Ovary (tissue), 9 donors: ENCODE measurements around the gene LTO1. TPM values are rescaled to one million over a fixed set of nuclear protein-coding genes. Genes with fewer than 3 reads are reported as not detected.

ENCODE experiments used
- DNase-seq, 5 donors: peaks; one replicate each; pipeline ENCODE4 v3.0.0-alpha.2; 2019 to 2020
- H3K27ac ChIP-seq, 2 donors: fragments of 200-600 bp; one replicate each; pipeline versions ENCODE4 v1.5.1 to v1.8.0; 2019 to 2022
- H3K27me3 ChIP-seq: fragments of 200-600 bp; one replicate; pipeline ENCODE4 v1.8.0; 2022
- H3K36me3 ChIP-seq: fragments of 200-600 bp; sonication (generic); one replicate; pipeline ENCODE4 v1.5.1; 2019
- H3K4me1 ChIP-seq: one replicate; pipeline ENCODE4 v1.8.1; 2013; ENCODE audit warnings: mild to moderate bottlenecking, moderate library complexity; ENCODE audit not compliant: insufficient read depth
- H3K4me3 ChIP-seq: fragments of 200-600 bp; sonication (generic); one replicate; pipeline ENCODE4 v1.5.1; 2017
- H3K9me3 ChIP-seq, 2 donors: fragments of 200-600 bp in 1 of 2; sonication (generic) in 1 of 2; one replicate each; pipeline versions ENCODE4 v1.5.1 to v1.8.1; 2013 to 2019; ENCODE audit warnings: mild to moderate bottlenecking in 1 of 2, moderate library complexity in 1 of 2
- EP300 ChIP-seq: sonication (generic); formaldehyde crosslinking; IDR thresholded peaks from one replicate; pipeline ENCODE4 v1.6.1; 2017; ENCODE audit warnings: antibody characterized with exemption
- POLR2A ChIP-seq: fragments of 450-650 bp; IDR thresholded peaks from one replicate; pipeline ENCODE4 v1.6.1; 2017; ENCODE audit warnings: antibody characterized with exemption, mild to moderate bottlenecking, moderate library complexity
- WGBS, 3 donors: extraction: QIAGEN DNeasy Blood & Tissue Kit in 1 of 3; methylation state at CpG; one replicate each; pipeline versions ENCODE4 v1.1.5 to v1.1.7; 2013 to 2017; 5-methylcytosine and 5-hydroxymethylcytosine counted together
- intact Hi-C, 4 donors: fragments of 100-400 bp; cut with DNase I; formaldehyde crosslinking; loops; one replicate each; pipeline versions ENCODE4 v1.11.0 to v1.15.1; 2022 to 2023
- polyA plus RNA-seq, 2 donors: library from polyadenylated mRNA; stranded (reverse); fragments of 200-250 nt in 1 of 2; fragments of 350-450 nt in 1 of 2; fragmentation: Illumina TruSeq in 1 of 2; extraction: RNeasy Lipid Tissue Mini Kit (QIAGEN cat#74804) in 1 of 2; gene quantifications; one replicate each; pipeline ENCODE4 v1.2.3, GENCODE V29; 2013 to 2014
- total RNA-seq, 7 donors: library from RNA; depleted of rRNA in 2 of 7; stranded (reverse); fragments of >200 nt in 2 of 7; fragmentation: NEBNext Ultra II Directional in 3 of 7; extraction: Animal tissue kit (Norgen Biotek cat#: 25700) in 3 of 7; gene quantifications; one replicate each; pipeline versions ENCODE4 v1.1.0 to v1.2.4, GENCODE V29; 2016 to 2023
- TF ChIP-seq, protein P1 (sequence below), 3 donors: fragments of 450-650 bp in 2 of 3; fragments of 200-600 bp in 1 of 3; IDR thresholded peaks; one replicate each; pipeline versions ENCODE4 v1.5.1 to v1.8.0; 2016 to 2022; ENCODE audit warnings: antibody characterized with exemption in 3 of 3, mild to moderate bottlenecking in 1 of 3
- donor health status: DM: no; HTN: no; CAD: no; lungs with moderate emphysema.
- donor health status: DM: no; HTN: no; CAD: no.
- donor health status: Bipolar disorder and iron deficiency.
- donor health status: DM: yes; HTN: yes; CAD: no.
- donor health status: DM: no; HTN: no; CAD: no.
- donor health status: DM: yes; HTN: yes; CAD: no.

The LTO1 gene
- total and polyA plus RNA-seq, 9 donors, result 13.4 to 29.9 (median 19.8) TPM

GRCh38 chr11:69620683-69621290 is 54.4 kb downstream of the LTO1 start:
- WGBS, 3 donors, result 31 to 50% (median 34%) methylated on average over 2 of the region's 2 CpGs
- intact Hi-C loops, result loop anchor here in 1 of 4 donors (10.0 kb wide), 1 partner anchor 686 kb away; no protein-coding TSS in a partner anchor
- no peaks in the 10 kb centered on the region for H3K4me1 ChIP-seq
- no peak for DNase-seq
- no peak for TF ChIP-seq EP300
- TF ChIP-seq, protein P1, sequence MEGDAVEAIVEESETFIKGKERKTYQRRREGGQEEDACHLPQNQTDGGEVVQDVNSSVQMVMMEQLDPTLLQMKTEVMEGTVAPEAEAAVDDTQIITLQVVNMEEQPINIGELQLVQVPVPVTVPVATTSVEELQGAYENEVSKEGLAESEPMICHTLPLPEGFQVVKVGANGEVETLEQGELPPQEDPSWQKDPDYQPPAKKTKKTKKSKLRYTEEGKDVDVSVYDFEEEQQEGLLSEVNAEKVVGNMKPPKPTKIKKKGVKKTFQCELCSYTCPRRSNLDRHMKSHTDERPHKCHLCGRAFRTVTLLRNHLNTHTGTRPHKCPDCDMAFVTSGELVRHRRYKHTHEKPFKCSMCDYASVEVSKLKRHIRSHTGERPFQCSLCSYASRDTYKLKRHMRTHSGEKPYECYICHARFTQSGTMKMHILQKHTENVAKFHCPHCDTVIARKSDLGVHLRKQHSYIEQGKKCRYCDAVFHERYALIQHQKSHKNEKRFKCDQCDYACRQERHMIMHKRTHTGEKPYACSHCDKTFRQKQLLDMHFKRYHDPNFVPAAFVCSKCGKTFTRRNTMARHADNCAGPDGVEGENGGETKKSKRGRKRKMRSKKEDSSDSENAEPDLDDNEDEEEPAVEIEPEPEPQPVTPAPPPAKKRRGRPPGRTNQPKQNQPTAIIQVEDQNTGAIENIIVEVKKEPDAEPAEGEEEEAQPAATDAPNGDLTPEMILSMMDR (IDR thresholded peaks at IDR 0.05), result no peak
- TF ChIP-seq POLR2A, result no peak
- no peaks in the 10 kb centered on the region for H3K9me3 ChIP-seq
- H3K27me3 ChIP-seq, result no peaks in the 10 kb centered on the region
- H3K4me3 ChIP-seq, result no peak overlapping the region
- no peak overlapping the region for H3K27ac ChIP-seq
- H3K36me3 ChIP-seq, result no peaks in the 10 kb centered on the region

- 48 to 66% (median 56%) methylated on average over 8 of the region's 8 CpGs for WGBS, 3 donors
- Histone ChIP-seq H3K4me3 (no peak overlapping the region), H3K27ac (no peak overlapping the region), H3K9me3 (no peaks in the 10 kb centered on the region), H3K4me1 (no peaks in the 10 kb centered on the region), H3K36me3 (no peaks in the 10 kb centered on the region), H3K27me3 (no peaks in the 10 kb centered on the region)
- TF ChIP-seq, protein P1 (IDR thresholded peaks at IDR 0.05), result no peak
- no peak for TF ChIP-seq EP300
- no peak for TF ChIP-seq POLR2A
- intact Hi-C loops, result no loop called here
- DNase-seq, result no peak
Measured at GRCh38 chr11:69618237-69618636, 56.9 kb downstream of the LTO1 start.

GRCh38 chr11:69617682-69618081 is 57.5 kb downstream of the LTO1 start:
- Histone ChIP-seq H3K27me3 (no peaks in the 10 kb centered on the region), H3K4me3 (no peak overlapping the region), H3K36me3 (no peaks in the 10 kb centered on the region), H3K9me3 (no peaks in the 10 kb centered on the region), H3K4me1 (no peaks in the 10 kb centered on the region), H3K27ac (no peak overlapping the region)
- DNase-seq, result no peak
- WGBS, 3 donors, result 84 to 90% (median 86%) methylated on average over 10 of the region's 10 CpGs
- TF ChIP-seq, protein P1 (IDR thresholded peaks at IDR 0.05), result no peak
- TF ChIP-seq POLR2A (no peak), EP300 (no peak)
- intact Hi-C loops, result no loop called here

- Histone ChIP-seq H3K27me3 (no peaks in the 10 kb centered on the region), H3K4me1 (no peaks in the 10 kb centered on the region), H3K27ac (no peak overlapping the region), H3K9me3 (no peaks in the 10 kb centered on the region), H3K4me3 (no peak overlapping the region), H3K36me3 (no peaks in the 10 kb centered on the region)
- intact Hi-C loops, result no loop called here
- DNase-seq, result no peak
- 83 to 89% (median 85%) methylated on average over 4 of the region's 4 CpGs for WGBS, 3 donors
- no peak for TF ChIP-seq POLR2A
- TF ChIP-seq, protein P1 (IDR thresholded peaks at IDR 0.05), result no peak
- no peak for TF ChIP-seq EP300
Measured at GRCh38 chr11:69617220-69617619, 57.9 kb downstream of the LTO1 start.

Other genes starting within 250 kb of the LTO1 start
- not detected for gene LINC01488, start 193.7 kb downstream of the LTO1 start, total RNA-seq
- gene LINC01488, start 193.7 kb downstream of the LTO1 start, polyA plus RNA-seq, result not detected
- 10 to 100 TPM in 5 of 7 donors, 1 to 10 TPM in 2; 6.0 to 58.9 (median 19.2) TPM for gene CCND1, start 34.2 kb downstream of the LTO1 start, total RNA-seq
- gene CCND1, start 34.2 kb downstream of the LTO1 start, polyA plus RNA-seq, result 10 to 100 TPM in 1 of 2 donors, 1 to 10 TPM in 1; 3.4 to 19.3 TPM
- under 1 TPM in 1 of 7 donors, not detected in 6; 0.31 TPM for gene FGF19, start 28.7 kb upstream of the LTO1 start, total RNA-seq
- gene FGF19, start 28.7 kb upstream of the LTO1 start, polyA plus RNA-seq, result not detected
- not detected for gene FGF4, start 100.0 kb upstream of the LTO1 start, total RNA-seq
- not detected for gene FGF4, start 100.0 kb upstream of the LTO1 start, polyA plus RNA-seq
- gene FGF3, start 144.1 kb upstream of the LTO1 start, total RNA-seq, result not detected
- gene FGF3, start 144.1 kb upstream of the LTO1 start, polyA plus RNA-seq, result not detected